GM12873 (cell line): ENCODE data around the gene TBC1D17.

Experiments used
- TF ChIP-seq, protein P1 (sequence below): IDR thresholded peaks from 2 replicates; pipeline ENCODE4 v1.5.1; 2012; ENCODE audit warnings: low read depth, mild to moderate bottlenecking, moderate library complexity, low read length, control low read depth; ENCODE audit not compliant: insufficient read depth; ENCODE audit errors: missing control alignments

The TBC1D17 gene

GRCh38 chr19:49848938-49849337 lies 28.6 kb upstream of the TBC1D17 start:
- TF ChIP-seq, protein P1, sequence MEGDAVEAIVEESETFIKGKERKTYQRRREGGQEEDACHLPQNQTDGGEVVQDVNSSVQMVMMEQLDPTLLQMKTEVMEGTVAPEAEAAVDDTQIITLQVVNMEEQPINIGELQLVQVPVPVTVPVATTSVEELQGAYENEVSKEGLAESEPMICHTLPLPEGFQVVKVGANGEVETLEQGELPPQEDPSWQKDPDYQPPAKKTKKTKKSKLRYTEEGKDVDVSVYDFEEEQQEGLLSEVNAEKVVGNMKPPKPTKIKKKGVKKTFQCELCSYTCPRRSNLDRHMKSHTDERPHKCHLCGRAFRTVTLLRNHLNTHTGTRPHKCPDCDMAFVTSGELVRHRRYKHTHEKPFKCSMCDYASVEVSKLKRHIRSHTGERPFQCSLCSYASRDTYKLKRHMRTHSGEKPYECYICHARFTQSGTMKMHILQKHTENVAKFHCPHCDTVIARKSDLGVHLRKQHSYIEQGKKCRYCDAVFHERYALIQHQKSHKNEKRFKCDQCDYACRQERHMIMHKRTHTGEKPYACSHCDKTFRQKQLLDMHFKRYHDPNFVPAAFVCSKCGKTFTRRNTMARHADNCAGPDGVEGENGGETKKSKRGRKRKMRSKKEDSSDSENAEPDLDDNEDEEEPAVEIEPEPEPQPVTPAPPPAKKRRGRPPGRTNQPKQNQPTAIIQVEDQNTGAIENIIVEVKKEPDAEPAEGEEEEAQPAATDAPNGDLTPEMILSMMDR = no peak

GRCh38 chr19:49849433-49850220 lies 27.9 kb upstream of the TBC1D17 start:
- TF ChIP-seq, protein P1 = no peak

DNA sequence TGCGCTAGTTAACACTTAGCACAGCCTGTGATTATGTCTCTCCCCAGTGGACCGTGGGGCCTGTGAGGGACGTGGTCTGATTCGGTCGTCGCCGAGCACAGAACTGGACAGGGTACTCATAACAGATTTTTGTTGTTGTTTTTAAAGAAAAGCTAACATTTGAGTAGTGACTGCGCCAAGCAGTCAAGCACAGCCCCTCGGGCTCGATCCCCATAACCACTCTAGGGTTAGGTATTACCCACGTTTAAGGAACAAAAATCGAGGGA lies 27.3 kb upstream of the TBC1D17 start:
- TF ChIP-seq, protein P1 = no peak

DNA sequence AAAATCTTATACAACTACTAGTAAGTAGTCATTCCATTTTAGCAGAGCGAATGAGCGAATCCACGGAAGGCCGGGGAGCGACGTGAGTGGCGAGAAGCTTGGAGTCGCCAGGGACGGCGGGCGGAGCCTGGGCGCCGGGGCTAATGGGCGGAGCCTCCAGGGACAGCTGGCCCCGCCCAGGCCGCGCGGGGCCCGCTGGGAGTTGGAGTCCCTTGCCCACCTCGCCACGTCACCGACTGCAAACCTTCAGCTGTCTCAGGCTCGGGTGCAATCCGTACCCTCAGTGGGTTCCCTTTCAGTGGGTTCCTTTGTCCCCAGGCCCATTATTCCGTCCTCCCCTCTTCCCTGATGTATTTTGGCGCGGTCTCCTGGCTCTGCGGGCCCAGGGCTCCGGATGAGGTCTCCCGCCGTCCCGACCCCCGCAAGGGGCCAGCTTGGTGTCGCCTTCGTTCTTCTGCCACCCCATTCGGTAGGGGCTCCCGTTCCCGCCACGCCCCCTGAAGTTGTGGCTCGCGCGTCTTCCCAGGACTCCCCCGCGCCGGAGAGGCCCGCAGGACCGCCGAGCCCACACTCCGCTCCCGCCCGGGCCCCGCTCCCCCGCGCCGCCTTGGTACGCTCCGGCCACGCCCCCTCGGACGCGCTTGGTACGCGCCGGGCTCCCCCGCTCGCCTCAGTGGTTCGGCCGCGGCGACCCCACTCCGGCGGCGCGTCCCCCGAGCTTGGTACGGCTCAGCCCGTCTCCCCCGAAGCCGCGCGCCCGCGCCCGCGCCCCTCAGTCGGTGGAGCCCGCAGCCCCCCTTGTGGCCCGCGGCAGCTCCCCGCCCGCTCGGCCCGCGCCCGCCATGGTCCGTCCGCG lies 26.8 kb upstream of the TBC1D17 start, which contains the start of gene PTOV1:
TSS of gene PTOV1 (plus strand) at position 673 of the 856 bp plus-strand sequence.
- TF ChIP-seq, protein P1 = no peak

DNA sequence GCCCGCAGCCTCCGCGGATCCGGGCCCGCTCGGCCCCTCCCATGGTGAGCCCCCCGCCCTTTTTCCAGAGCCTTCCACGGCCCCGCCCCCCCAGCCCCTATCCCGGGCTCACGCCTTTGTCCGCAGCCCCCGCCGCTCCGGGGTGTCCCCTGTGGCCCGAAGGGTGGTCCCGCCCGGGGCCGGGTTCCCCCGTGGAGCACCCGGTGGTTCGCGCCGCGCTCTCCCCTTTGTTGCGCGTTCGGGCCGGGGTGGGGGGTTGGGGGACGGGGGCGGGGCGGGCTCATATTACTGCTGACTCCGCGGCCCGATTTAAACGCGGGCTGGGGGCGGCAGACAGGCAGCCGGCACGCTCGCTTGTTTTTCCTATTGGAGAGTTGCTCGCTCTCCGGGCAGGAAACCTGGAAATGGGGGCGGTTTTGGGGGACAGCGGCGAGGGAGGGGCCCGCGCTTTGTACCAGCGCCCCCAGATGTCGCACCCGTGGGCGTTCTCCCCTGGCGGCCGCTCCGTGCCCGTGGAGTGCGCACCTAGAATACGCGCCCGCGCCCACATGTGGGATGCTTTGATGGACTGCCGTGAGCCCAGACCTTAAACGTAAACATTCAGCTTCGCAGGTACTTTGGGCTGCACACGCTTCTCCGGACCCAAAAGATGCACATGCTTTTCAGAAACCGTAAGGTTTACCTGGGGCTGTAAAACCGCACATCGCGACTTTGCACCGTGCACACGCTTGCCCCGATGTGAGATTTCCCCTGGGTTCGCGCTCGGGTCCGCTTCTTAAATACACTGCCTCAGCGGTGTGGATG lies 25.8 kb upstream of the TBC1D17 start:
- TF ChIP-seq, protein P1 = no peak

- TF ChIP-seq, protein P1 = no peak
Measured at GRCh38 chr19:49852631-49853126, 24.8 kb upstream of the TBC1D17 start.
